HG03025 (cell line): ENCODE results near the gene PROM1.

ENCODE experiments used
- ATAC-seq: cut with Tn5 transposase; IDR thresholded peaks from one replicate; pipeline ENCODE4 v1.9.1; 2021; ENCODE audit warnings: mild to moderate bottlenecking, moderate library complexity; ENCODE audit not compliant: unreplicated experiment, low FRiP score

PROM1 gene

GRCh38 chr4:16031546-16032395, 52.1 kb downstream of the PROM1 start:
- no peak for ATAC-seq

GRCh38 chr4:16029886-16030285, 53.9 kb downstream of the PROM1 start:
- no peak for ATAC-seq

- ATAC-seq = no peak
These were observed 54.6 kb downstream of the PROM1 start for GRCh38 chr4:16029262-16029661.

- no peak for ATAC-seq
These were observed 56.2 kb downstream of the PROM1 start for GRCh38 chr4:16027626-16028025.

- ATAC-seq = no peak
These were observed 56.7 kb downstream of the PROM1 start for GRCh38 chr4:16027114-16027513.

- ATAC-seq = no peak
These were observed 57.6 kb downstream of the PROM1 start for GRCh38 chr4:16026160-16026761.

- ATAC-seq = no peak
These were observed 58.6 kb downstream of the PROM1 start for GRCh38 chr4:16025268-16025667.

- ATAC-seq = no peak
These were observed 59.9 kb downstream of the PROM1 start for GRCh38 chr4:16023776-16024408.

- ATAC-seq = no peak
These were observed 61.8 kb downstream of the PROM1 start for GRCh38 chr4:16021804-16022560.

- ATAC-seq = no peak
These were observed 64.2 kb downstream of the PROM1 start for GRCh38 chr4:16019649-16020048.

GRCh38 chr4:16018841-16019240, 65.0 kb downstream of the PROM1 start:
- ATAC-seq = no peak

- ATAC-seq = no peak
These were observed 65.7 kb downstream of the PROM1 start for GRCh38 chr4:16018061-16018676.

- ATAC-seq = no peak
These were observed 67.3 kb downstream of the PROM1 start for GRCh38 chr4:16016536-16016935.

- ATAC-seq = no peak
These were observed 72.7 kb downstream of the PROM1 start for GRCh38 chr4:16011173-16011572.

- no peak for ATAC-seq
These were observed 74.7 kb downstream of the PROM1 start for GRCh38 chr4:16009153-16009552.

- no peak for ATAC-seq
These were observed 76.2 kb downstream of the PROM1 start for GRCh38 chr4:16007471-16008095.

GRCh38 chr4:16006771-16007446, 76.9 kb downstream of the PROM1 start:
- no peak for ATAC-seq

- ATAC-seq = no peak
These were observed 78.1 kb downstream of the PROM1 start for GRCh38 chr4:16005676-16006075.

GRCh38 chr4:16001484-16001858, 82.4 kb downstream of the PROM1 start:
- ATAC-seq = peak; percentile 97
